Skin epidermis (tissue), 12 donors: ENCODE measurements around the gene ARHGAP35.

Experiments used
- H3K27ac ChIP-seq, 21 experiments: fragments of 200-600 bp; sonication (generic) in 11 of 21; one replicate each; pipeline ENCODE4 v1.5.0; 2020; ENCODE audit warnings: mild to moderate bottlenecking in 3 of 21, inconsistent platforms in 2 of 21, moderate library complexity in 2 of 21
- H3K4me3 ChIP-seq, 7 experiments: fragments of 200-600 bp; sonication (generic) in 2 of 7; one replicate each; pipeline ENCODE4 v1.5.0; 2020; ENCODE audit warnings: inconsistent platforms in 2 of 7, mild to moderate bottlenecking in 2 of 7, moderate library complexity in 1 of 7

ARHGAP35 gene

DNA sequence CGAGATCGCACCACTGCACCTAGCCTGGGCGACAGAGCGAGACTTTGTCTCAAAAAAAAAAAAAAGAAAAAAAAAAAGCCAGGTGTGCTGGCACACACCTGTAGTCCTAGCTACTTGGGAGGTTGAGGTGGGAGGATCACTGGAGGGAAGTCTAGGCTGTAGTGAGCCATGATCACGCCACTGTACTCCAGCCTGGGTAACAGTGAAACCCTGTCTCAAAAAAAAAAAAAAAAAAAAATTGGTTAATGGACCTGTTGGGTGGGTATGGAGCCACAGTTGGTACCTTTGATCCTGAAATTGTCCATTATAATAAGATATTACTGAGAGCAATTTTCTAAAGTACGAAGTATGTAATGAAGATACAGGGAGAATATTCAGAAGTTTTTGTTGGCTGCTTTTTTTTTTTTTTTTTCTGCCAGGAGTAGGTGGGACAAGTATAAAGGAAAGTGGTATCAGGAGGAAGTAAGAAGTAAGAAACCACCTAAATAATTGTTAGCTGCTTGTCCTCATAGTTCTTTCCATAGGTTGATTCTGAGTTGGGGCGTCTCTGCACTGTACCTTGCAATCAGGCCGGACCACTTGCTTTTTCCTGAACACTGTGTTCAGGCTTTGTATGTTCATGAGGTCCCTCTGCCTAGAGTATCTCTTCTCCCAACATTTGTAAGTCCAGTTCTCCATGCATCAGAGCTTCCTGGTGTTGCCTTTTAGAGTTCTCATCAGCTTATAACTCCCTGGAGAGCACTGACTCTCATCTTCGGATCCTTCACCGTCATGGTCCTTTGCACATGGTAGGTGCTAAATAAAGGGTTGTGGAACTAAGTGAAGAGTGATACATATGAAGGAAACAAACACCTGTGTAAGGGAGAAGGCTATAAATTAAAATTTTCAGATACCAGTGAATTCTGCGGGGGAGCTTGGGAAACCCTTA, 31.7 kb downstream of the ARHGAP35 start:
- H3K4me3 ChIP-seq: no peak overlapping the region
- no peak overlapping the region for H3K27ac ChIP-seq

DNA sequence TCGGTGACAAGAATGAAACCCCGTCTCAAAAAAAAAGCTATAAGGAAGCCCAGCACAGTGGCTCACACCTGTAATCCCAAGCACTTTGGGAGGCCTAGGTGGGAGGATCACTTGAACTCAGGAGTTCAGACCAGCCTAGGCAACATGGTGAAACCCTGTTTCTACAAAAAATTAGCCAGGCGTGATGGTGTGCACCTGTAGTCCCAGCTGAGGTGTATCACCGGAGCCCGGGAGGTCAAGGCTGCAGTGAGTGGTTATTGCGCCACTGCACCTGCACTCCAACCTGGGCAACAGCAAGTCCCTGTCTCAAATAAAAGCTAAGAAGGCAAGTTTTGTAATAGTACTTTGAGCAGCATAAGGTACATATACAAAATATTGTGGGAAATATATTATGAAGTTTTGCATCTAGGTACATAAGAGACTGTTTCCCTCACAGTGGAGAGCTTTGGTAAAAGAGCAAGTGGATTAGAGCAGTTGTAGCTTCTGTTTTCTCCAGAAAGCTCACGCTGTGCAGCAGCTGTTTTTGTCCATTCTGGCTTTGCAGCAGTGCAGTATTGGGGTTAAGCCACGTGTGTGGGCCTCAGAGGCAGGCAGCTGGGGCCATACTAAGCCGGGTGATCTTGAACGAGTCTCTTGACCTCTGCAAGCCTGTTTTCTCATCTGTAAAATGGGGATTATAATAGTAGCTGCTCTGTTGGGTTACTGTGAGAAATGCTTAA, 35.4 kb downstream of the ARHGAP35 start:
- H3K27ac ChIP-seq: no peak overlapping the region
- no peak overlapping the region for H3K4me3 ChIP-seq

DNA sequence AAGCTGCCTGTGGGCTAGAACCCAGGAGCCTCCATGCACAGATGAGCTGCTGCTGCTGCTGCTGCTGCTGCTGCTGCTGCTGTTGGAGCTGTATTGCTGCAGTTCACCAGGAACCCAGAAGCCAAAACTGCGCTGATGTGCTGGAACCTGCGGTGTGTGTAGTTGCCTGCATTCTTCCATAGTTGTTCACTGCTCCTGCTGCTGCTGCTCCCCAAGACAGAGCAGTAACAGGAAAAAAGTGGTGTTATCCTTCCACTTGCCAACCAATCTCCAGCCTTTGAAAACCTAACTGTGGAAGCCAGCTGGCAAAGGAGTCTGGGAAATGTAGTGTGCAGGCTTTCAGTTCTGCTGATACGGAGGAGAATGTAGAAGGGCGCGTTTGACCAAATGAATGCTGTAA, 37.9 kb downstream of the ARHGAP35 start:
- Histone ChIP-seq H3K4me3 (no peak overlapping the region), H3K27ac (no peak overlapping the region)

DNA sequence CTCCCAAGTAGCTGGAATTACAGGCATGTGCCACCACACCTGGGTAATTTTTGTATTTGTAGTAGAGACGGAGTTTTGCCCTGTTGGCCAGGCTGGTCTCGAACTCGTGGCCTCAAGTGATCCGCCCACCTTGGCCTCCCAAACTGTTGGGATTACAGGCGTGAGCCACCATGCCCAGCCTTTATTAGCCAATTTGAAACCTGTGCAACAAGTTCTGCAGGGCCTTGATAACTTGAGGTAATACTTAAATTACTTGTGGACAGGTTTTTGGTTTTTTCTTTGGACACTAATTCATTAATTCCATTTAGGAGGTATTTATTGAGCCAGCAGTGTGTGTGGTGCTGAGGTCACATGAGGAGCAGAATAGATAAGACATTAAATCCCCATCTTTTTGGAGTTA, 39.5 kb downstream of the ARHGAP35 start:
- H3K27ac ChIP-seq: peak overlapping the region in 2 of 21 experiments; percentile 17 to 35
- no peak overlapping the region for H3K4me3 ChIP-seq

DNA sequence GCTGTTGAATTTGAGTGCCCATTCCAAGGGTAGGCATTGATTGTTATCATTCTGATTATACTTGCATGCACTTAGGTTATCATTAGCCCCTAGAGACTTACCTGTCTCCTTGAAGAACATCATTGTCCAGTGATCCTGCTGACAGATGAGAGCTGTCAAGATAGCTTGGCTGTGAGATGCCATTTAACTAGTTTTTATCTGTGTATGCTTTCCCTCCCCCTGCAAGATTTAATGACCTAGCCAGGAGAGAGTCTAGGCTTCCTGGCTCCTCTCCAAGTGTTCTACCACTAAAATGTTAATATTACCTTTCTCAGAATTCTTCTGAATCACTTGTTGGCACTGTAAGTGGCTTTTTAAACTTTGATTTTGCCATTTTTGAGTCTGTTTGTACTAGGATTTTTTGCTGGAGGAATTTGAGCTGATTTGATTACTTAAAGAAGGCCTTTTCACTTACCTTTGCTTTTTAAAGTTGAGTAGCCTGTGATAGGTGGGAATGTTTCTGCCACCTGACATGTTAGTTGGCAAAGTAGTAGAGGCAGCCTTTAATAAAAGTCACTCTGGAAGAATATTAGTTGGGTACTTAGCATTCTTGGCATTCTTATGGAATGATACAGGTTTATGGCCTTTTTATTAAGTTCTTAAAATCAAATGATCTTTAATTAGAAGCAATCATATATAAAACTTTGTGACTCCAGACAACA, 41.1 kb downstream of the ARHGAP35 start:
- Histone ChIP-seq H3K4me3 (no peak overlapping the region), H3K27ac (peak overlapping the region in 18 of 21 experiments; percentile 3 to 79 (median 56))

DNA sequence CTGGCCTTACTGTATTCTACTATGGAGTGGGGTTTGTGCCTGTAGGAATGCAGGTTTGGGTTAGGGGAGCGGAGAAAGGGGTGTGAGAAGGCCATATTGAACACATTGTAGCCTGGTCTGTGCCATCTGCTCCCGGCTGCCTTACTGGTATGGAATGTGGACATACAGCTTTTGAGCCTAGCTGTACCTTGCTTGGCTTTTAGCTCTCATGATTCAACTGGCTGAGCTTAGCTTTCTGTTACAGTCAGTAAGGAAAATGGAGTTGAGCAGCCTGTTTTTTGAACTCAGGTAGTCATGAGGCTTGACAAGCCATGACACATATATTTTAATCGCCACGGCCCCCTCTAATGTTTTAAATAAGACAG, 41.6 kb downstream of the ARHGAP35 start:
- peak overlapping the region in 19 of 21 experiments; percentile 3 to 79 (median 55) for H3K27ac ChIP-seq

GRCh38 chr19:46903458-46903857, 42.7 kb downstream of the ARHGAP35 start:
- H3K4me3 ChIP-seq: no peak overlapping the region
- peak overlapping the region in 14 of 21 experiments; percentile 5 to 79 (median 55) for H3K27ac ChIP-seq

More for the DNA sequence above, 41.6 kb downstream of the ARHGAP35 start:
- H3K4me3 ChIP-seq: no peak overlapping the region

GRCh38 chr19:46904114-46905060, 43.6 kb downstream of the ARHGAP35 start:
- Histone ChIP-seq H3K27ac (peak overlapping the region in 17 of 21 experiments; percentile 8 to 79 (median 56)), H3K4me3 (no peak overlapping the region)

GRCh38 chr19:46906221-46906620, 45.4 kb downstream of the ARHGAP35 start:
- H3K27ac ChIP-seq: peak overlapping the region in 4 of 21 experiments; percentile 5 to 76 (median 16)
- no peak overlapping the region for H3K4me3 ChIP-seq

DNA sequence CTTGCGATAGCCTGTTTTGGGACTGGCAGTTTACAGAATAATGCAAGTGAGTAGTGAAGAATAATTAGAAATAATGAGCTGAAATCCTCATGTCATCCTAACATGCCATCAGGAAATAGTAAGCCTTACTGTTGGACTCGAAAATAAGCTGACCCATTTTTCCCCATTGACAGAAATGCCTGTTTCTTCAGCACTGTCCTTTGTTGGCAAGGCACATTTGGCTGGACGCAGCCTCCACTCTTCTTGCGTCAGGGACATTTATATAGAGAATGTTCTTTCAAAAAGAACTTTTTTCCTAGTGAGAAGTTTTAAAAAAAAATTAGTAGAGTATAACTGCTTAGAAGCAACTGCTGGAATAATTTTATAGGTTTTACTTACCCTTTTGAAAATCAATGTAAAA, 47.1 kb downstream of the ARHGAP35 start:
- Histone ChIP-seq H3K27ac (peak overlapping the region in 1 of 21 experiments; percentile 28), H3K4me3 (no peak overlapping the region)

DNA sequence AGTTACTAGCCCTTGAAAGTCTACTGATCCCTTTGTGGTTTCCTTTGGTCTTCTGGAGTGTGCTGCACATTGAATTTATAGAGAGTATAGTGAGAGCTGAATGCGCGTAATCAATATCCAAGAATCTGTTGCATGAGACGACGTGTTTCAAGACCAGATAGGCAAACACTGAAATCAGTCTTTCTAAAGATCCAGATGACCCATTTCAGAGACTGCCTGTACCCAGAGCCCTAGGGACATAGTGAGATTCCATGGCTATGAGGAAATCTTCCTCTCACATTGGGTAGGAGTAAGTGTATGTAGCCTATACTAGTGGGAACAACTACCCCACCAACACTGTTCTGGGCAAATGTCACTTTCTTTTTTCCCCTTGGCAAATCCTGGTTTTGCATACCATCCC, 48.6 kb downstream of the ARHGAP35 start:
- no peak overlapping the region for H3K27ac ChIP-seq

More for the DNA sequence above, 48.6 kb downstream of the ARHGAP35 start:
- no peak overlapping the region for H3K4me3 ChIP-seq
